Activated CD8-positive, alpha-beta memory T cell treated with anti-CD3 and anti-CD28 coated beads, Interleukin-2, amount 50 U/mL, for 48 hours (primary cell): ENCODE results near the gene MCM6.
"Not testable (repeated sequence)": the region's sequence is repeated elsewhere in the genome, so short reads cannot be mapped to it uniquely, and the experiment has no call there.

Experiments used
- DNase-seq: peaks from one replicate; pipeline ENCODE4 v3.0.0-alpha.2; 2020

MCM6 gene

DNA sequence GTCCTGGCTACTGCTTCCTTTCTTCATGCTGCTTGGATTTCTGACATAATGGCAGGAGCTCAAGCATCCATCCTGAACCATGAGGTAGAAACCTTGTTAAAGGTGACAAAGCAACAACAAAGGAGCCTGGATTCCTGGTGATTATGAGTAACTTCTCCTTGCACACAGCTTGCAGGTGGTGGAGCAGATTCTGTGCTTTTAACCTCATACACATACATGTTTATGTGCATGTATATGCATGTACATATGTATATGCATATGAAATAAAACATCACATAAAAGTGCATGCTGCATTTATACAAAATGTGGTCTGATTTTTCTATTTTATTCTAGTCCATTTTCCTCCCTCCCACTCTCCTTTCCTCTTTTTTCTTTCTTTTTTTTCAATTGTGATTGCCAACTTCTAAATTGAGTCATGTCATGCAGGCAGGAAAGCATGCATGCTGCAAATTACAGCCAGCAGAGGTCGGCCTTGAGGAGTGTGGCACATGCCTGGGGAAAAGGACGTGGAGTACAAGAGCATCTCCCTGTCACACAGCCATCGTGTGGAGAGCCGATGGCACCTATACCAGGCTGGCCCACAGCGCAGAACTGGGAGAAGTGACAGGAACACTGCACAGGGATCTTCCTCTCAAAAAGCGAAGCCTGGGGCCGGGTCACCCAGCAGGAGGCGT is 57.2 kb downstream of the MCM6 start:
- DNase-seq = peak; percentile 74

DNA sequence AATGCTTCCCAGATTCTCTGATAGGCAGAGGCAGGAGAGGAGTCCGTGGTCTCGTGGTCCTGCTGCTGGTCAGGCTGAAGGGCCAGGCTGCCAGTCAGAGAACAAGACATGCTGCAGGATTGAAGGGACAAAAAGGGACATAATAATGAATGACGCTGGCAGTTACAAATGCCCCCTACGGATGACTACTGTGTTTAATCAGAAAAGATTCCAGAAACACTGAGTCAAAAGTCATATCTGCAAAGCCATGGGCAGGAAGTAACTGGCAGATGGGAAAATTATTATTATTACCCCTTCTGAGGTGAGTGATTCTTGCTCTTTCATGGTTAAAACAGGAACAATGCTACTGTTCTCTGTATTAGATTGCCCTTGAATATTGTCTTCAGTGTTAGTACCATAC is 58.3 kb downstream of the MCM6 start:
- DNase-seq = no peak

DNA sequence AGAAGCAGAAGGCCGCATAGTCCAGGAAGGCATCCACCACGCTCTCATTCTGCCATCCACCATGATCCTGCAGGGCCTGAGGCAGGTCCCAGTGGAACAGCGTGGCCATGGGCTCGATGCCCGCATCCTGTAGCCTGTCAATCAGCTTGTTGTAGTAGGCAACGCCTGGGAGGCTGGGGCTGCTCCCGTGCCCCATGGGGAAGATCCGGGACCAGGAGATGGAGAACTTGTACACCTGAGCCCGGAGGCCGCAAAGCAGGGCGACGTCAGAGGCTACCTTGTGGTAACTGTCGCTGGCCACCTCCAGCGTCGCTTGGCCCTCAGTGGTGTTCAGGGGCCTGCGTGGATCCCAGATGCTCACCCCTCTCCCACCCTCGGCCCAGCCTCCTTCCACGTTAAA is 58.8 kb downstream of the MCM6 start:
- no peak for DNase-seq

GRCh38 chr2:135815269-135815668 is 61.0 kb downstream of the MCM6 start:
- no peak for DNase-seq

DNA sequence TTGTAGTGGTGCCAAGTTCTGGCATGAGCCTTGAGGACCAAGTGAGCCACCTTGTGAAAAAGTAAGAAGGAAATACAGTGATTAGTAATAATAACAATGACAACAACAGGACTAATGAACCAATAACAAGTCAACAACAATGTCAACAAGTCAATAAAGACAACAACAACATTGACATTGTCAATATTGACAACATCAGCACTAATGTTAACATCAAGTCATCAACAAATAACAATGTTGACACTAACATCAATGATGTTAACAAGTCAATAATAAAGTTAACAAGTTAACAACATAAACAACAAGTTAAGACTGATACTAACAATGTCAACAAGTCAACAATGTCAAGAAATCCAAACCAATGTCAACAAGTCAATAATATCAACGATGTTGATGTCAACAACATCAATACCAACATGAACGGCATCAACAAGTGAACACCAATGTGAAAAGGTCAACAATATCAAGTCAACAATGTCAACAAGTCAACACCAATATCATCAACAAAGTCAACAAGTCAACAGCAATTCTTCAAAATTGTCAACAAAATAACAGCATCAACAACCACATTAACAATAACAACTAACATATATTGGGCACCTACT is 63.2 kb downstream of the MCM6 start:
- no peak for DNase-seq

DNA sequence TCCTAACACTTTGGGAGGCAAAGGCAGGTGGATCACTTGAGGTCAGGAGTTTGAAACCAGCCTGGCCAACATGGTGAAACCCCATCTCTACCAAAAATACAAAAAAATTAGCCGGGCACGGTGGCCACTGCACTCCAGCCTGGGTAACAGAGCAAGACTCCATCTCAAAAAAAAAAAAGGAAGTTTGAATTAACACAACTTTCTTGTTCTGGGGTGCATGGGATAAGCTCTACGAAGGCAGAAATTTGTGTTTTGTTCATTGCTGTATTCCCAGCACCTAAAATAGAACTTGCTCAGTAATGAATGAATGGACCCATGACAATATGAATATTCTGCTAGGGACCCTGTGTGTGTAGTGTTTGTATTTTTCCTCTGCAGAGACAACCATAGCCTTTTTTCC is 68.4 kb downstream of the MCM6 start:
- not testable (repeated sequence) for DNase-seq

GRCh38 chr2:135803278-135803677 is 73.0 kb downstream of the MCM6 start:
- no peak for DNase-seq

- DNase-seq = no peak
Observed at GRCh38 chr2:135802350-135802749, 73.9 kb downstream of the MCM6 start.

GRCh38 chr2:135800513-135801460 is 75.5 kb downstream of the MCM6 start:
- DNase-seq = no peak

DNA sequence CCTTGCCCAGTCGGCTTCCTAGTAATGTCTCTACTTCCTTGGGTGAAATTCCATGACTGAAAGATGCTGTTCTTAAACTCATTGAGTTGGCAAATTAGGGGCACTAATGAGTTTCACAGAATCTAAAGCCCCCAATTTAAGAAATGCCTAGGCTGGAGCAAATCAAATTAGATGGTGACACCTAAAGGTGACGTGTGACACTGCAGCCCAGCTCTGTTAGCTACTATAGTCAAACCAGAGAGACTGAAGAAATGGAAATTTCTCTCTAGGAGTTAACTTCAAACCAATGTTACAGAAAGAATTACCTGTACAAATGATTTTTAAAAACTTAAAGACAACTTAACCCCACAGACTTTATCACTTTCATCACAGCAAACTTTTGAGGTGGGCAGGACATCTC is 76.5 kb downstream of the MCM6 start:
- DNase-seq = no peak

DNA sequence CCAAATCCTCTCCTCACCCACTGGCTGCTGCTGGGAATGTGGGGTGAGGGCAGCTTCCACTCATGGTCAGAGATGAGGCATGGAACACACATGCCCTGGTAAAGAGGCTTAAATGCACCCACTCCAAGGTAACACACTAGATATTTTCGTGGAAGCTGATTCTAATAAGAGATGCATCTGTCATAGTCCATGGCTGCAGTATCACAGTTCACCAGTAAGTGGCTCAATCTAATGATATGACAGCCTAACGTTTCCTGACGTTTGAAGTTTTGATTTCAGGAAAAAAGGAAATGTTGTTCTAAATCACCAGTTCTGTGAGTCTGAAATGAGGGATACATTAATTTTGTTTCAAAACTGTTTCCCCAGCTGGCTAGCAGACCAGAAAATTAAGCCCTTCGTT is 77.5 kb downstream of the MCM6 start:
- no peak for DNase-seq

DNA sequence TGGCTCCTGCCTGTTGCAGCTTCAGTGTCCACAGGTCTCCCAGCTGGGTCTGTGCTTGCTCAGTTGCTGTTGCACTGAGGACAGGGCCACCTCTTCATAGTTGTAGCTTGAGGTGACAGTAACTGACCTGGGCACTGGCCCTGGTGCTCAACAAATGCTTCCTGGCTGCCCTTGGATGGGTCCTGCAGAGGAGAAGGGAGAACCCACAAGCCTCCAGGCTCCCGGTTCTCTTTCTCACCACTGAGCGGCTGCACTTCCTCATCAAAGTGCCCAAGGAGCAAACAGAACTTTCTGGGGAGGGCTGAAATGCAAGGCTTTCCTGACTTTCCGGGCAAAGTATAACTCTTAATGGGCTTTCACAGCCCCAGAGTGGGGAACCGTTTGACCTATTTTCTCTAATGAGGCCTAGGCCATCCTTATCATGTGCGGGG is 78.0 kb downstream of the MCM6 start:
- no peak for DNase-seq

GRCh38 chr2:135797497-135798274 is 78.6 kb downstream of the MCM6 start:
- DNase-seq = peak; percentile 90

- no peak for DNase-seq
Observed at GRCh38 chr2:135796606-135797005, 79.6 kb downstream of the MCM6 start.

DNA sequence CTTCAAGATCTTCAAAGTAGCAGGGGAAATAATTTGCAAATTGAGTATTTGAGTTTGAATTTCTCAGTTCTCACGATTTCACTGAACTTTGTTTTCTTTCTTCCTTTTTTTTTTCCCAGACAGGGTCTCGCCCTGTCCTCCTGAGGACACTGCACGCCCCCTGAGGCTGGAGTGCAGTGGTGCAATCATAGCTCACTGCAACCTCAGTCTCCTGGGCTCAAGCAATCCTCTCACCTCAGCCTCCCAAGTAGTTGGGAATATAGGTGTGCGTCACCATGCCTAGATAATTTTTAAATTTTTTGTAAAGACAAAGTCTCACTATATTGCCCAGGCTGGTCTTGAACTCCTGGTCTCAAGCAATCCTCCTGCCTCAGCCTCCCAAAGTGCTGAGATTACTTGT is 80.6 kb downstream of the MCM6 start:
- not testable (repeated sequence) for DNase-seq

DNA sequence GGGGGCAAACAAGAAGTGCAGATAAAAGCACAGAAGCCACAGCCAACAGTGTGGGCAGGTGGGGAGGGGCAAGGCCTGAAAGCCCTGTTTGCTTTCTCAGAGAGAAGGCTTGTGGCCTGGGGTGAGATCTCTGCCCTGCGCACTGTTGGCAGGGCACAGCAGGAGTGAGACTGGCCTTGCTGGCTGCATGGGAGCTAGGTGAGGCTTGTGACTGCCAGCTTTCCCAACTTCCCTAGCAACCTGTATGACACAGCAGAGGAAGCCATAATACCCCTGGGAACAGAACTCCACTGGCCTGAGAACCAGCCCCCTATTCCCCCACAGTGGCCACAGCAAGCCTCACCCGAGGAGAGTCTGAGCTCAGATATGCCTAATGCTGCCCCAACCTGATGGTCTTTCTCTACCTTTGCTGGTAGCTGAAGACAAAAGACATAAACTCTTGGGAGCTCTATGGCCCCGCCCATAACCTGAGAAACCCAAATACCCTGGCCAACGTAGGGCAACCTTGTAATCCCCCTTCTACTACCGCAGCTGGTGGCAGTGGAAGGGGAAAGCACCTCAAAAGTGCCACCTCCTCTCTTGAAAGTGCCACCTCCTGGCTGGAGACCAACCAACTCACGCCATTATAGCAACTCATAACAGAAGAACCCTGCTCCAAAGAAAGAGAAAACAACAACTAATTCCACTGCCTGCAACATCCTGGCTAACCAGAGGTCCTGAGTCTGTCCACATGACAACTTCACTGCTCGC is 83.7 kb downstream of the MCM6 start:
- no peak for DNase-seq

GRCh38 chr2:135791418-135792190 is 84.6 kb downstream of the MCM6 start:
- no peak for DNase-seq

- no peak for DNase-seq
Observed at GRCh38 chr2:135790423-135790822, 85.8 kb downstream of the MCM6 start.
